DOHH2 (cell line): Measurements from ENCODE around the gene GRIK2.

Source experiments
- H3F3A ChIP-seq: fragments of 200-600 bp; sonication (generic), shearing (Covaris generic); 2 replicates; pipeline ENCODE4 v1.6.0; 2016; ENCODE audit warnings: antibody characterized with exemption, mild to moderate bottlenecking; ENCODE audit not compliant: control insufficient read depth, insufficient read depth
- H3K27ac ChIP-seq: fragments of 200-600 bp; sonication (generic); 2 replicates; pipeline ENCODE4 v1.5.1; 2014; ENCODE audit warnings: low read depth, mild to moderate bottlenecking, low read length, moderate library complexity
- H3K27me3 ChIP-seq: fragments of 200-600 bp; sonication (generic); 2 replicates; pipeline ENCODE4 v1.6.1; 2014; ENCODE audit warnings: mild to moderate bottlenecking, low read length, mixed read lengths; ENCODE audit not compliant: control insufficient read depth
- H3K36me3 ChIP-seq: fragments of 200-600 bp; sonication (generic); 2 replicates; pipeline ENCODE4 v1.6.1; 2014; ENCODE audit warnings: mild to moderate bottlenecking, low read length, moderate library complexity, mixed read lengths; ENCODE audit not compliant: control insufficient read depth
- H3K4me1 ChIP-seq: fragments of 200-600 bp; sonication (generic); 2 replicates; pipeline ENCODE4 v1.6.1; 2014; ENCODE audit warnings: mild to moderate bottlenecking, low read length, mixed read lengths; ENCODE audit not compliant: control insufficient read depth
- H3K4me2 ChIP-seq: fragments of 200-600 bp; sonication (generic); 2 replicates; pipeline ENCODE4 v1.6.0; 2014; ENCODE audit warnings: mild to moderate bottlenecking, low read length, moderate library complexity
- H3K4me3 ChIP-seq: fragments of 200-600 bp; sonication (generic); 2 replicates; pipeline ENCODE4 v1.5.1; 2014; ENCODE audit warnings: mild to moderate bottlenecking, low read length, mixed read lengths
- H3K79me2 ChIP-seq: fragments of 200-600 bp; sonication (generic); 2 replicates; pipeline ENCODE4 v1.6.1; 2014; ENCODE audit warnings: mild to moderate bottlenecking, low read length, mixed read lengths; ENCODE audit not compliant: control insufficient read depth
- H3K9me2 ChIP-seq: fragments of 200-600 bp; sonication (generic); replicated peaks from 2 replicates; pipeline ENCODE4 v1.6.1; 2014; ENCODE audit warnings: mild to moderate bottlenecking, low read length, mixed read lengths; ENCODE audit not compliant: control insufficient read depth
- H3K9me3 ChIP-seq: fragments of 200-600 bp; sonication (generic); 2 replicates; pipeline ENCODE4 v1.6.1; 2014; ENCODE audit warnings: antibody characterized with exemption, low read length, mixed read lengths; ENCODE audit not compliant: control insufficient read depth, insufficient read depth
- H4K20me1 ChIP-seq: fragments of 200-600 bp; sonication (generic); 2 replicates; pipeline ENCODE4 v1.6.0; 2014; ENCODE audit warnings: low read depth, mild to moderate bottlenecking, antibody characterized with exemption, low read length, moderate library complexity; ENCODE audit not compliant: control insufficient read depth, insufficient read depth
- CTCF ChIP-seq: fragments of 200-600 bp; sonication (generic); IDR thresholded peaks from one replicate; pipeline ENCODE4 v1.5.1; 2014; ENCODE audit warnings: antibody characterized with exemption, mild to moderate bottlenecking, low read depth, low read length; ENCODE audit not compliant: poor library complexity, severe bottlenecking
- EZH2phosphoT487 ChIP-seq: fragments of 200-600 bp; sonication (generic); IDR thresholded peaks from 2 replicates; pipeline ENCODE4 v1.6.1; 2017; ENCODE audit warnings: borderline replicate concordance, mild to moderate bottlenecking, antibody characterized with exemption, low read length, moderate library complexity, mixed read lengths

Gene GRIK2

GRCh38 chr6:101762851-101763250 lies 369.3 kb downstream of the GRIK2 start:
- Histone ChIP-seq H3K27me3 (no peaks in the 10 kb centered on the region), H4K20me1 (no peaks in the 10 kb centered on the region), H3K36me3 (no peaks in the 10 kb centered on the region), H3K4me3 (no peak overlapping the region), H3K27ac (no peak overlapping the region), H3K4me1 (no peaks in the 10 kb centered on the region), H3K9me2 (no peaks in the 10 kb centered on the region), H3K79me2 (no peaks in the 10 kb centered on the region), H3F3A (no peaks in the 10 kb centered on the region), H3K9me3 (no peaks in the 10 kb centered on the region), H3K4me2 (no peak overlapping the region)
- no peak for TF ChIP-seq EZH2phosphoT487
- no peak for TF ChIP-seq CTCF

- Histone ChIP-seq H3K79me2 (no peaks in the 10 kb centered on the region), H3K9me3 (no peaks in the 10 kb centered on the region), H3K27ac (no peak overlapping the region), H3K4me2 (no peak overlapping the region), H3K36me3 (no peaks in the 10 kb centered on the region), H3F3A (no peaks in the 10 kb centered on the region), H3K27me3 (no peaks in the 10 kb centered on the region), H3K4me1 (no peaks in the 10 kb centered on the region), H4K20me1 (no peaks in the 10 kb centered on the region), H3K9me2 (no peaks in the 10 kb centered on the region), H3K4me3 (no peak overlapping the region)
- TF ChIP-seq CTCF (no peak), EZH2phosphoT487 (no peak)
Measured at GRCh38 chr6:101765281-101765680, 371.8 kb downstream of the GRIK2 start.

GRCh38 chr6:101770116-101770515 lies 376.6 kb downstream of the GRIK2 start:
- H3K27me3 ChIP-seq = no peaks in the 10 kb centered on the region
- no peak overlapping the region for H3K4me3 ChIP-seq
- H3K9me3 ChIP-seq = no peaks in the 10 kb centered on the region
- H3K4me2 ChIP-seq = no peak overlapping the region
- no peak overlapping the region for H3K27ac ChIP-seq
- no peaks in the 10 kb centered on the region for H3K79me2 ChIP-seq
- no peaks in the 10 kb centered on the region for H4K20me1 ChIP-seq
- no peaks in the 10 kb centered on the region for H3K4me1 ChIP-seq
- no peaks in the 10 kb centered on the region for H3K36me3 ChIP-seq
- TF ChIP-seq CTCF = no peak
- no peak for TF ChIP-seq EZH2phosphoT487
- no peaks in the 10 kb centered on the region for H3F3A ChIP-seq
- H3K9me2 ChIP-seq = no peaks in the 10 kb centered on the region

- H4K20me1 ChIP-seq = no peaks in the 10 kb centered on the region
Measured at GRCh38 chr6:101776919-101777350, 383.4 kb downstream of the GRIK2 start.

More at GRCh38 chr6:101776919-101777350, 383.4 kb downstream of the GRIK2 start:
- H3K4me2 ChIP-seq = no peak overlapping the region
- H3K4me1 ChIP-seq = no peaks in the 10 kb centered on the region
- H3F3A ChIP-seq = no peaks in the 10 kb centered on the region
- no peak overlapping the region for H3K27ac ChIP-seq
- no peaks in the 10 kb centered on the region for H3K9me3 ChIP-seq
- H3K27me3 ChIP-seq = no peaks in the 10 kb centered on the region
- H3K36me3 ChIP-seq = no peaks in the 10 kb centered on the region
- H3K9me2 ChIP-seq = no peaks in the 10 kb centered on the region
- H3K4me3 ChIP-seq = no peak overlapping the region
- TF ChIP-seq EZH2phosphoT487 (no peak), CTCF (no peak)
- no peaks in the 10 kb centered on the region for H3K79me2 ChIP-seq
